ENCODE data around the gene DHRSX. TPM values are rescaled to one million over a fixed set of nuclear protein-coding genes. Genes with fewer than 3 reads are reported as not detected.

The DHRSX gene
- total and polyA plus RNA-seq, 2 donors (not counting 3 experiments of a cell fraction or from before 2014, with no cell fraction given): 27.1 to 37.7 TPM

- no peak overlapping the region for H3K4me2 ChIP-seq (ENCODE audit: insufficient read depth, low read length)
- no peak overlapping the region for H3K4me3 ChIP-seq (replicated peaks in 1 of 3; ENCODE audit: insufficient read depth in 1 of 3, low read depth in 1 of 3, low read length in 3 of 3)
- no peaks in the 10 kb centered on the region for H3K9me1 ChIP-seq (replicated peaks; ENCODE audit: control insufficient read depth, extremely low read depth, insufficient read depth, low read length)
- TF ChIP-seq MAX (IDR thresholded peaks at IDR 0.05; ENCODE audit: insufficient read depth, insufficient read length): no peak
- TF ChIP-seq CTCF (IDR thresholded peaks at IDR 0.05; ENCODE audit: extremely low read depth in 1 of 2, insufficient read depth in 1 of 2, low read depth in 1 of 2, low read length in 2 of 2): no peak
- no peak for TF ChIP-seq FOS (IDR thresholded peaks at IDR 0.05; ENCODE audit: borderline replicate concordance, insufficient read depth, low read length)
- TF ChIP-seq MYC (IDR thresholded peaks at IDR 0.05; ENCODE audit: low read depth, low read length): no peak
- TF ChIP-seq POLR2A (IDR thresholded peaks at IDR 0.05; ENCODE audit: low read depth, low read length): no peak
- no peak for TF ChIP-seq POLR2AphosphoS5 (IDR thresholded peaks at IDR 0.05; ENCODE audit: insufficient read depth, low read depth, low read length)
- TF ChIP-seq GATA2 (IDR thresholded peaks at IDR 0.05; ENCODE audit: insufficient read depth, insufficient read length, low read depth, low read length): no peak
- TF ChIP-seq JUN (IDR thresholded peaks at IDR 0.05; ENCODE audit: borderline replicate concordance, insufficient read depth, insufficient read length, low read depth): no peak
- TF ChIP-seq EZH2 (IDR thresholded peaks at IDR 0.05; ENCODE audit: borderline replicate concordance, low read depth, low read length, severe bottlenecking): no peak
- no peak overlapping the region for H2AFZ ChIP-seq (ENCODE audit: low read depth, low read length)
- ChIA-PET CTCF (no interaction called here), POLR2A (no interaction called here)
- no peak overlapping the region for H3K9ac ChIP-seq (replicated peaks; ENCODE audit: extremely low read depth, insufficient read depth, low read length)
- DNase-seq (ENCODE audit: low read depth, low spot score): no peak
- H3K36me3 ChIP-seq (ENCODE audit: control insufficient read depth in 2 of 2, extremely low read depth in 1 of 2, insufficient read depth in 2 of 2, low read length in 2 of 2): no peaks in the 10 kb centered on the region
- intact Hi-C loops (cut with micrococcal nuclease) (no loop called here), dilution Hi-C loops (cut with MboI; ENCODE audit: extremely low pct_ligation_motif_present, low sequenced_read_pairs) (no loop called here)
- H4K20me1 ChIP-seq (replicated peaks; ENCODE audit: control insufficient read depth, extremely low read depth, insufficient read depth, low read length): no peaks in the 10 kb centered on the region
- no peak for FAIRE-seq
- BruUV-seq (replicated peaks): no TSS peak
- H3K79me2 ChIP-seq (ENCODE audit: control insufficient read depth, insufficient read depth, low read length): no peaks in the 10 kb centered on the region
- H3K27me3 ChIP-seq (ENCODE audit: control insufficient read depth in 2 of 2, insufficient read depth in 2 of 2, low read length in 2 of 2): no peaks in the 10 kb centered on the region
- no peaks in the 10 kb centered on the region for H3K4me1 ChIP-seq (ENCODE audit: control insufficient read depth, extremely low read depth, insufficient read depth, low read length)
- no peaks in the 10 kb centered on the region for H3K9me3 ChIP-seq (replicated peaks; ENCODE audit: control insufficient read depth, insufficient read depth, low read length)
- H3K27ac ChIP-seq (ENCODE audit: insufficient read depth, low read depth, low read length): no peak overlapping the region
Observed at GRCh38 chrX:2526390-2526789, 25.6 kb upstream of the DHRSX start.

Data from endothelial cell of umbilical vein (primary cell).